Measurements from ENCODE around the gene MAG.

DNA sequence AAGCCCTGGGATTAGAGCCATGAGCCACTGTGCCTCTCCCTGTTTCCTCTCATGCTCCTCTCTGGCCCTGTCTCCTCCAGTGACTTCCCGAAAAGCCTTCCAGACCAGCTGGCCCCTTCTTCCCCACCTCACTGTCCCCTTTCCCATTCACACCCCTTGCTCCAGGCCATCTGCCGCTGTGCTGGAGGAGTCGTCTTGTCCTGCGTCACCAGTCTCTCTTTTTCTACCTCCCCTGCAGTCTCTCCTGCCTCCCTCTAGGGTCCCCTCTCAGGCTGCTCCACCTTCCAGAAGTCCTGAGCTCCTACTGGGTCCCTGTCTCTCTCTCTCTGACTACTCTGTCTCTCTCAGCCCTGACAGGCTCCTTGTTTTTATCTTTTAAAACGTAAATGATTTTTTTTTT is 50.5 kb downstream of the MAG start:
- TF ChIP-seq, protein P1, sequence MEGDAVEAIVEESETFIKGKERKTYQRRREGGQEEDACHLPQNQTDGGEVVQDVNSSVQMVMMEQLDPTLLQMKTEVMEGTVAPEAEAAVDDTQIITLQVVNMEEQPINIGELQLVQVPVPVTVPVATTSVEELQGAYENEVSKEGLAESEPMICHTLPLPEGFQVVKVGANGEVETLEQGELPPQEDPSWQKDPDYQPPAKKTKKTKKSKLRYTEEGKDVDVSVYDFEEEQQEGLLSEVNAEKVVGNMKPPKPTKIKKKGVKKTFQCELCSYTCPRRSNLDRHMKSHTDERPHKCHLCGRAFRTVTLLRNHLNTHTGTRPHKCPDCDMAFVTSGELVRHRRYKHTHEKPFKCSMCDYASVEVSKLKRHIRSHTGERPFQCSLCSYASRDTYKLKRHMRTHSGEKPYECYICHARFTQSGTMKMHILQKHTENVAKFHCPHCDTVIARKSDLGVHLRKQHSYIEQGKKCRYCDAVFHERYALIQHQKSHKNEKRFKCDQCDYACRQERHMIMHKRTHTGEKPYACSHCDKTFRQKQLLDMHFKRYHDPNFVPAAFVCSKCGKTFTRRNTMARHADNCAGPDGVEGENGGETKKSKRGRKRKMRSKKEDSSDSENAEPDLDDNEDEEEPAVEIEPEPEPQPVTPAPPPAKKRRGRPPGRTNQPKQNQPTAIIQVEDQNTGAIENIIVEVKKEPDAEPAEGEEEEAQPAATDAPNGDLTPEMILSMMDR (IDR thresholded peaks at IDR 0.05) = no peak
- TF ChIP-seq POLR2A (IDR thresholded peaks at IDR 0.05) = no peak
- no peak for TF ChIP-seq POLR2AphosphoS5 (IDR thresholded peaks at IDR 0.05)

Data from sigmoid colon (tissue), 4 donors.